Calu3 (cell line): ENCODE results near the gene ASTN2. TPM values are rescaled to one million over a fixed set of nuclear protein-coding genes. Genes with fewer than 3 reads are reported as not detected.

Experiments used
- BruUV-seq: library from RNA; stranded (reverse); fragments of 400-500 nt; replicated peaks from 2 replicates; lab custom pipeline; 2021; lab: Mats Ljungman, UMichigan
- CTCF ChIA-PET: fragments of 300-600 bp; sonication (Branson Sonifier 250); formaldehyde crosslinking; loops from one replicate; lab custom pipeline; 2022; ENCODE audit warnings: antibody characterized with exemption; lab: Charles Lee
- DNase-seq: peaks from one replicate; pipeline ENCODE4 v3.0.0; 2022
- H3K27ac Mint-ChIP-seq: one replicate; pipeline ENCODE4 v1.8.0; 2022; ENCODE audit warnings: mixed read lengths; ENCODE audit not compliant: unreplicated experiment
- H3K27me3 Mint-ChIP-seq: one replicate; pipeline ENCODE4 v1.8.0; 2022; ENCODE audit warnings: mixed read lengths; ENCODE audit not compliant: unreplicated experiment
- H3K36me3 Mint-ChIP-seq: one replicate; pipeline ENCODE4 v1.8.0; 2022; ENCODE audit warnings: mild to moderate bottlenecking, moderate library complexity, mixed read lengths; ENCODE audit not compliant: insufficient read depth, unreplicated experiment
- H3K4me1 Mint-ChIP-seq: one replicate; pipeline ENCODE4 v1.8.0; 2022; ENCODE audit warnings: mild to moderate bottlenecking, low read depth, mixed read lengths; ENCODE audit not compliant: unreplicated experiment
- H3K4me3 Mint-ChIP-seq: one replicate; pipeline ENCODE4 v1.8.0; 2022; ENCODE audit warnings: mild to moderate bottlenecking, low read depth, moderate library complexity, mixed read lengths; ENCODE audit not compliant: unreplicated experiment
- H3K9me3 Mint-ChIP-seq: one replicate; pipeline ENCODE4 v1.8.0; 2022; ENCODE audit warnings: low read depth, mixed read lengths; ENCODE audit not compliant: unreplicated experiment
- intact Hi-C: fragments of 100-400 bp; cut with micrococcal nuclease; formaldehyde crosslinking; loops from one replicate; pipeline ENCODE4 v1.10.0; 2022; ENCODE audit not compliant: unreplicated experiment
- total RNA-seq: library from RNA; stranded (reverse); gene quantifications from 2 replicates; pipeline ENCODE4 v1.2.3, GENCODE V29; 2022
- TF ChIP-seq, protein P1 (sequence below): fragments of 200-600 bp; IDR thresholded peaks from one replicate; pipeline ENCODE4 v1.8.0; 2022; ENCODE audit warnings: antibody characterized with exemption; ENCODE audit not compliant: unreplicated experiment

The ASTN2 gene
- total RNA-seq, 1 experiment from 2014 or later = 1.7 TPM

- no peak overlapping the region for H3K27ac Mint-ChIP-seq
- no peaks in the 10 kb centered on the region for H3K27me3 Mint-ChIP-seq
- H3K9me3 Mint-ChIP-seq = no peaks in the 10 kb centered on the region
- CTCF ChIA-PET = interaction anchor here (0.6 to 0.7 kb wide), 2 partner anchors 47 to 69 kb away, joined by 3 to 14 read pairs; no protein-coding TSS in a partner anchor
- no peak overlapping the region for H3K4me3 Mint-ChIP-seq
- no peaks in the 10 kb centered on the region for H3K4me1 Mint-ChIP-seq
- BruUV-seq = no TSS peak
- H3K36me3 Mint-ChIP-seq = no peaks in the 10 kb centered on the region
- TF ChIP-seq, protein P1, sequence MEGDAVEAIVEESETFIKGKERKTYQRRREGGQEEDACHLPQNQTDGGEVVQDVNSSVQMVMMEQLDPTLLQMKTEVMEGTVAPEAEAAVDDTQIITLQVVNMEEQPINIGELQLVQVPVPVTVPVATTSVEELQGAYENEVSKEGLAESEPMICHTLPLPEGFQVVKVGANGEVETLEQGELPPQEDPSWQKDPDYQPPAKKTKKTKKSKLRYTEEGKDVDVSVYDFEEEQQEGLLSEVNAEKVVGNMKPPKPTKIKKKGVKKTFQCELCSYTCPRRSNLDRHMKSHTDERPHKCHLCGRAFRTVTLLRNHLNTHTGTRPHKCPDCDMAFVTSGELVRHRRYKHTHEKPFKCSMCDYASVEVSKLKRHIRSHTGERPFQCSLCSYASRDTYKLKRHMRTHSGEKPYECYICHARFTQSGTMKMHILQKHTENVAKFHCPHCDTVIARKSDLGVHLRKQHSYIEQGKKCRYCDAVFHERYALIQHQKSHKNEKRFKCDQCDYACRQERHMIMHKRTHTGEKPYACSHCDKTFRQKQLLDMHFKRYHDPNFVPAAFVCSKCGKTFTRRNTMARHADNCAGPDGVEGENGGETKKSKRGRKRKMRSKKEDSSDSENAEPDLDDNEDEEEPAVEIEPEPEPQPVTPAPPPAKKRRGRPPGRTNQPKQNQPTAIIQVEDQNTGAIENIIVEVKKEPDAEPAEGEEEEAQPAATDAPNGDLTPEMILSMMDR = no peak
- DNase-seq = no peak
- intact Hi-C loops = no loop called here
These were observed 859.7 kb downstream of the ASTN2 start for GRCh38 chr9:116555119-116555518.

GRCh38 chr9:116550696-116551436, 864.0 kb downstream of the ASTN2 start:
- Mint-ChIP-seq H3K27me3 (no peaks in the 10 kb centered on the region), H3K27ac (no peak overlapping the region), H3K4me1 (peaks cover 10% of the 10 kb centered on the region), H3K4me3 (no peak overlapping the region), H3K36me3 (no peaks in the 10 kb centered on the region), H3K9me3 (no peaks in the 10 kb centered on the region)
- BruUV-seq = no TSS peak
- intact Hi-C loops = no loop called here
- TF ChIP-seq, protein P1 = no peak
- CTCF ChIA-PET = no interaction called here
- DNase-seq = no peak

DNA sequence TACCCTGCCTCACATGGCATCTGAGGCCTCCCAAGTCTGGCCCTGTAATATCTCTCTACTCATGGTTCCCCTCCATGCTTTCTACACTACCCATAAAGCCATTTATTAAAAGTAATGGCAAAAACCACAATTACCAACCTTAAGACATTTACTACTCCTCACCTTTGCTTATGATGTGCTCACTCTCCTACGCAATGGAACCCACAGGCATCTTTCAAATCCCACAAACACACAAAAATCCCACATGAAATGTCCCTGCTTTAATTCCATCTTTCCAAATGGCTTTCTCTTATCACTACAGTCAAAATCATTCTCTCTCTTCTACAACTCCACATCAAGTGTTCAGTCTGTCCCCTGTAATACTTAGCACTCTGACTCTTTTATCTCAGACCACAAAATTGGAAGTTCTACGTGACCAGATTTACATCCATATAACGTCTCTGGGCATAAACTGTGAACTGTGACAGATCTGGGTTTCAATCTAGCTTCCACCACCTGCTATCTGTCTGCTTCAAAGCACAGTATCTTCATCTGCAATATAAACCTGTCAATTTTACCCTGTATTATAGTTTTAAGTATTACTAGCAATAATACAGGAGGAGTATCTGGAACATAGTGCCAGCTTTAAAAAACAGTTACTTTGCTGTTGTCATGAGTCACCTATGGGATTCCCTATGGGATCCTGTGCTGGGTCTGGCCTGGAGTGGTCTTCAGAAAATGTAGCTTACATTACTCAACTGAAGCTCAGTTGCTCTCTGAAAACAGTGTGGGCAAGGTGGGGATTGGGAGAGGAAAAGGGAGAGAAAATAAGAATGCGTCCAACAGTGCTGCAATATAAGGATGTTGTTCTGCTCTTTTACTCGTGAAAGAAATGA, 864.8 kb downstream of the ASTN2 start:
- peaks cover 10% of the 10 kb centered on the region for H3K4me1 Mint-ChIP-seq
- TF ChIP-seq, protein P1 = no peak
- no peak for DNase-seq
- BruUV-seq = no TSS peak
- CTCF ChIA-PET = interaction anchor here (0.6 kb wide), 1 partner anchor 956 kb away, joined by 3 read pairs; no protein-coding TSS in a partner anchor
- H3K4me3 Mint-ChIP-seq = no peak overlapping the region
- H3K27ac Mint-ChIP-seq = no peak overlapping the region
- no peaks in the 10 kb centered on the region for H3K36me3 Mint-ChIP-seq
- no peaks in the 10 kb centered on the region for H3K27me3 Mint-ChIP-seq
- intact Hi-C loops = no loop called here
- H3K9me3 Mint-ChIP-seq = no peaks in the 10 kb centered on the region

- peak overlapping the region; percentile 13 for H3K27ac Mint-ChIP-seq
These were observed 865.7 kb downstream of the ASTN2 start for GRCh38 chr9:116549061-116549664.

More at GRCh38 chr9:116549061-116549664, 865.7 kb downstream of the ASTN2 start:
- Mint-ChIP-seq H3K4me3 (no peak overlapping the region), H3K36me3 (no peaks in the 10 kb centered on the region), H3K4me1 (peaks cover 10% of the 10 kb centered on the region), H3K9me3 (no peaks in the 10 kb centered on the region), H3K27me3 (no peaks in the 10 kb centered on the region)
- peak; percentile 66 for DNase-seq
- TF ChIP-seq, protein P1 = no peak
- intact Hi-C loops = no loop called here
- BruUV-seq = no TSS peak
- CTCF ChIA-PET = interaction anchor here (0.6 kb wide), 1 partner anchor 955 kb away, joined by 3 read pairs; no protein-coding TSS in a partner anchor
